IPS DF 4.7 (cell line): ENCODE results near the gene ETHE1.

Source experiments
- DNase-seq: peaks from one replicate; pipeline ENCODE4 v3.0.0-alpha.2; 2013; ENCODE audit warnings: low spot score; ENCODE audit errors: extremely low read depth

Gene ETHE1

DNA sequence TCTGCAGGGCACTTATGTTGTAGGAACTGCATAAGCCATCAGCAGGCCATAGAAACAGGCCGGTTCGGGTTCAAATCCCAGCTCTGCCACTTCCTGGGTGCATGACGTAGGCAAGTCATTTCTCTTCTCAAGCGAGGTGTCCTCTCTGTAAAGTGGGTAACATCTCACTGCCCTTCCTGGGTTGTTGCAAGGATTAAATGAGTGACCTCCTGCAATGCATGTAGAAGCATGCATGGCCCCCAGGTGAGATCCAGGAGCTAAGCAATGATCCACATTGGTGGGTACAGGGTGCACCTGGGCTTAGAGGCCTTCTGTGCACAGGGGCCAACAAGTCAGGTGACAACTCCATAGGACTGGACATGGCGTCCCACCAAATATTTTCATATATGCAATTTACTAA lies 36.2 kb downstream of the ETHE1 start:
- DNase-seq = no peak

DNA sequence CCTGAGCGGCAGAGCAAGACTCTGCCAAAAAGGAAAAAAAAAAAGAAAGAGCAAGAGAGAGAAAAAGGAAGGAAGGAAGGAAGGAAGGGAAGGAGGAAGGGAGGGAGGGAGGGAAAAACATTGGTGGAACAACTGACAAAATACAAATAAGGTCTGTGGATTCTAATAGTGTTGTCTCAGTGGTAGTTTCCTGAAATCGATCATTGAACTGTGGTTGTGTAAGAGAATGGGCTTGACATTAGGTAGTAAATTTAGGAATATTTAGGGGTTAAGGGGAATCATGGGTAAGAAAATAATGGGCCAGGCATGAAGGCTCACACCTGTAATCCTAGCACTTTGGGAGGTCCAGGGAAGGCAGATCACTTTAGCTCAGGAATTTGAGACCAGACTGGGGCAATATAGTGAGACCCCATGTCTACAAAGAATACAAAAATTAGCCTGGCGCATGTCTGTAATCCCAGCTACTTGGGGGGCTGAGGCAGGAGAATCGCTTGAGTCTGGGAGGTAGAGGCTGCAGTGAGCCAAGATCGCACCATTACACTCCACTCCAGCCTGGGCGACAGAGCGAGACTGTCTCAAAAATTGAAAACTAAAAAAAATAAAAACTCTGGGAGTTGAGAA lies 36.9 kb downstream of the ETHE1 start:
- no peak for DNase-seq

DNA sequence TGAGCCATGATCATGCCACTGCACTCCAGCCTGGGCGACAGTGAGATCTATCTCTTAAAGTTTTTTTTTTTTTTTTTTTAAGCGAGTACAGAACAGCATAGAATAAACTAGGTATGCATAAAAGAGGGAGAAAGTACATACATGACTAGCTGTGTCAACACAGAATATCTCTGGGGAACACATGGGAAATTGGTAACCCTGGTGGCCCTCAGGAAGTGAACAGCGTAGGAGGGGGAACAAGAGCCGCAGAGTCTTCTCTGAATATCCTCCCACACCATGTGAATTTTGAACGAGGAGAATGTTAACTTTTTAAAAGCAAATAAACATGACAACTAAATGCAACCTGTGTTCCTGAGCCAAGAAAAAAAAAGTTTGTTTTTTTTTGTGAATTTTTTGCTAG lies 37.7 kb downstream of the ETHE1 start:
- no peak for DNase-seq

DNA sequence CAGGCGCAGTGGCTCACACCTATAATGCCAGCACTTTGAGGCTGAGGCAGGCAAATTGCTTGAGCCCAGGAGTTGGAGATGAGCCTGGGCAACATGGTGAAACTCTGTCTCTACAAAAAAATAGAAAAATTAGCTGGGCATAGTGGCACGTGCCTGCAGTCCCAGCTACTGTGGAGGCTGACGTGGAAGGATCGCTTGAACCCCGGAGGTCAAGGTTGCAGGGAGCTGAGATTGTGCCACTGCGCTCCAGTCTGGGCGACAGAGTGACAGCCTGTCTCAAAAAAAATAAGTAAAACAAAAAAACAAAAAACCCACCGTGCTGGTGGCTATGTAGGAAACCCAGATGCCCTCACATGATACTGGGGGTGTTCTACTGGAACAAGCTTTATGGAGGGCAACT lies 38.8 kb downstream of the ETHE1 start:
- no peak for DNase-seq

DNA sequence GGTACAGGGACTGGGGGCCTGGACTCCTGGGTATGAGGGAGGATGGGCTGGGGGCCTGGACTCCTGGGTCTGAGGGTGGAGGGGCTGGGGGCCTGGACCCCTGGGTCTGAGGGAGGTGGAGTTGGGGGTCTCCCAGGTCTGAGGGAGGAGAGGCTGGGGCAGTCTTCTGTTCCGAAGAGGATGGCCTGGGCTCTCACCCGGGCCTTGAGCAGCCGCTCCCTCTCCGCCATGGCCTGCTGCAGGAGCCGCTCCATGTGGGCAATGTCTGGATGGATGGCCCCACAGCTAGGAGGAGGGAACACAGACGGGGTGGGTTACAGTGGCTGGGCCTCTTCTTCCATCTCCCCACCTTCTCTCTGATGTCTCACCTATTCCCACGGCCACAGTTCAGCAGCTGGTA lies 40.6 kb downstream of the ETHE1 start:
- no peak for DNase-seq

DNA sequence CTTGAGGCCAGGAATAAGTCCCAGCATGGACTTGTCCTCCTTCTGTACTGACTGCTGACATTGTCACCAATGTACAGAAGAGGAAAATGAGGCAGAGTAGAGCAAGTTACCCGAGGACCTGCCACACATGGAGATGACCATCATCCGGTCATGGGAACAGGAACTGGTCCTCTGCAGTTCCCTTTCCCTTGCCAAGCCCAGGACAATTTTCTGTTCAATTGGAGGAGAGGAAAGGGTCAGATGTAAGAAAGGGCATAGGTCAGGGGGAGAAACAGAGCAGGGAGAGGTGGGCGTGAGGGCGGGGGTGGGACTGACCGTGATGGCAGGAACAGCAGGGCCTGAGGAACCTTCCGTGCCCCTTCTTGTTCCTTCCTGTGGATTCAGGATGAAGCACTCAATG lies 41.0 kb downstream of the ETHE1 start:
- no peak for DNase-seq

DNA sequence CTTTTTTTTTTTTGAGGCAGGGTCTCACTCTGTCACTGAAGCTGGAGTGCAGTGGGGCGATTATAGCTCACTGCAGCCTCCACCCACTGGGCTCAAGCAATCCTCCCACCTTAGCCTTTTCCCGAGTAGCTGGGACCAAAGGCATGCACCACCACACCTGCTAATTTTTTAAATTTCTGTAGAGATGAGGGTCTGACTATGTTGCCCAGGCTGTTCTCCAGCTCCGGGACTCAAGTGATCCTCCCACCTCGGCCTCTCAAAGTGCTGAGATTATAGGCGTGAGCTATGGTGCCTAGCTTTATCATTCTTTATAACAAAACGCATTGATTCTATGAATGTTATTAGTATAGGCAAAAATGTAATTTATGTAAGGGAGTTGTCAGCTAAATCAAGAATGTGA lies 43.7 kb downstream of the ETHE1 start:
- DNase-seq = no peak

DNA sequence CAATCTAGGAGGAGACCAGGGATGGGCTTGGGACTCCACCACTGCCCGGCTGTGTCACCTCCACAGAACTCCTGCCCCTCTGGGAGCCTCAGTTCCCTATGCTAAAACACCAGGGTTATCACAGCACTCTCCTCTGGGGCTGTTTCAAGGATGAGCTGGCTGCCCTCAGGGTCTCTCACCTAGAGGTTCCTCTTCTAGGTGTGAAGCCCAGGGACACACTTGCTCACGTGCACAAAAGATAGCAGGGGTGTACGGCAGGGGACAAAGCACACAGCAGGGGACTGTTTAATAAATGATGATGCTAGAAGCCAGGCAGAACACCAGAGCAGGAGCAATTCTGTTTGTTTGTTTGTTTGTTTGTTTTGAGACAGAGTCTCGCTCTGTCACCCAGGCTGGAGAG lies 44.8 kb downstream of the ETHE1 start:
- no peak for DNase-seq

DNA sequence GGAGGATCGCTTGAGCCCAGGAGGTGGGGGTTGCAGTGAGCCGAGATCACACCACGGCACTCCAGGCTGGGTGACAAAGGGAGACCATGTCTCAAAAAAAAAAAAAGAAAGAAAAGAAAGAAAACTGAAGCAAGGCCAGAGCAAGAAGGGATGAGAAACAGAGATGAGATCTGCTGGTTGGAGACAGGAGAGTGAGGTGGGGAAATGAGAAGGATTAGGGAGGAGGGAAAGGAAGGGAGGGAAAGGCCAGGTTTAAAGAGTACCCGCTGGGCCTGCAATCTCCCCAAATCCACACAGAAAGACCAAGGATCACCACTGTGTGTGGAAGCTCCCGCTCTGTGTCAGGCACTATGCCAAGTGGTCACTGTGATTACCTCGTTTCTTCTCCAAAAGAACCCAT lies 45.3 kb downstream of the ETHE1 start:
- no peak for DNase-seq

DNA sequence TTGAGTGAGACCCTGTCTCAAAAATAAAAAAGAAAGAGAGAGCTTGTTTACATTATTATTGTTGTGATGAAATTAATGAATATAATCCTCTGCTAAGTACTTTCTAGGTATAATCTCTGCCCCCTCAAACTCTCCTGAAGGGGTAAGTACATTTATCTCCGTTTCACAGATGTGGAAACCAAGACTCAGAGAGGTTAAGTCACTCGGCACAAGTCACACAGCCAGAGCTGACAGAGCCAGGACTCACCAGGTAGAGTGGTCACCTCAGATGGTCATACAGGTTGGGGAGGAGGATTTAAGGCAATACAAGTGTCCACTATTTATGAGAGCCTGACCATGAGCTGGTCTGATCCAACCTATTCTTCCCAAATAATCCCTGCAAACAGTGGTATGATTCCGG lies 46.4 kb downstream of the ETHE1 start:
- no peak for DNase-seq

DNA sequence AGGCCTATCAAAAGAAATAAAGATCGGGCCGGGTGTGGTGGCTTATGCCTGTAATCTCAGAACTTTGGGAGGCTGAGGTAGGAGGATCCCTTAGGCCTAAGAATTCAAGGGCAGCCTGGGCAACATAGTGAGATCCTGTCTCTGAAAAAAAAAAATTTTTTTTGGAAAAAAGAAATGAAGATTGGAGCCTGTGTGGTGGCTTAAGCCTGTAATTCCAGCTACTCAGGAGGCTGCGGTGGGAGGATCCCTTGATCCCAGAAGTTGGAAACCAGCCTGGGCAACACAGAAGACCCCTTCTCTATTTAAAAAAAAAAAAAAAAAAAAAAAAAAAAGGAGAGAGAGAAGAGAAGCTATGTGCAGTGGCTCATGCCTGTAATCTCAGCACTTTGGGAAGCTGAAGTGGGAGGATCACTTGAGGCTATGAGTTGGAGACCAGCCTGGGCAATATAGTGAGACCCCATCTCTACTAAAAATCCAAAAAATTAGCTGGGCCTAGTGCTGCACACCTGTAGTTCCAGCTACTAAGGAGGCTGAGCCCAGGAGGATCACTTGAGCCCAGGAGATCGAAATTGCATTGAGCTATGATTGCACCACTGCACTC lies 46.9 kb downstream of the ETHE1 start:
- DNase-seq = no peak

DNA sequence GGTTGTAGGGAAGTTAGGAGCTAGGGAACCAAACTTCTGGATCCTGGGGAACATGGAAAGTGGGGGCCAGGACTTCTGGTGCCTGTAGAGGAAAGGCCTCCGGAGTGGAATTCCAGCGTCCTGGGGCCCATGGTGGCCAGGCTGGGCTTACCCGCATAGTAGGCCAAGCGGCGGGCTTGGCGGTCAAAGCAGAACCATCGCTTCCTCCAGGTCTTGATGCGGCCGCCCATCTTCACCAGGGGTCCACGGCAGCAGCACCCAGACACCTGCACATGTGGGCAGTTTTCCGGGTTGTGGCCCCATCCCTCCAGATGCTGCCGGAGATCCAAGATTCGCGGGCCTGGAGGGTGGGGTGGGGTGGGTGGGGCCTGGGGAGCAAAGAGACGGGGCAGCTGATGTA lies 47.8 kb downstream of the ETHE1 start:
- DNase-seq = no peak

DNA sequence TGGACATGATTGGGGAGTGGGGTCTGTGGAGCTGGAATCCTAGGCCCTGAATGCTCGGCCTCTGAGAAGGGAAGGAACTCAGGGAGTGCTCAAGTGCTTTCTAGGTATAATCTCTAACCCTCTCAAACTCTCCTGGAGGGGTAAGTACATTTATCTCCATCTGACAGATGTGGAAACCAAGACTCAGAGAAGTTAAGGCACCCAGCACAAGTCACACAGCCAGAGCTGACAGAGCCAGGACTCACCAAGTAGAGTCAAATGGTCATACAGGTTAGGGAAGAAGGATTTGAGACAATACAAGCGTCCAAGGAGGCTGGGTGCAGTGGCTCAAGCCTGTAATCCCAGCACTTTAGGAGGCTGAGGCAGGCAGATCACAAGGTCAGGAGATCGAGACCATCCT lies 48.7 kb downstream of the ETHE1 start:
- DNase-seq = no peak

DNA sequence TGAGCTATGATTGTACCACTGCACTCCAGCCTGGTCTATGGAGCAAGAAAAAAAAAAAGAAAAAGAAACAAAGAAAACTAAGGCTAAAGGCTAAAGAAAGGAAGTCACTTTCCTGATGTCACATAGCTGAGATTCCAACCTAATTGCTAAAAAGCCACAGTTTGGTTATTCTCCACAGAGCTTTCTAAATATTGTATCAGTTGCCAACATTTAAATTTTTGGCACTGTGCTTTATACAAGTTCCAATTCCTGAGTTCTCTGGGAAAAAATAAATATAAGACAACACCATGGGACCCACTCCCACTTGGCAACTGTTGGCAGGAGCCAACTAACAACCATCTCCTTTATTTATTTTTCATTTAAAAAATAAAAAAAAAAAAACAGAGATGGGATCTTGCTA lies 50.4 kb downstream of the ETHE1 start:
- DNase-seq = no peak

DNA sequence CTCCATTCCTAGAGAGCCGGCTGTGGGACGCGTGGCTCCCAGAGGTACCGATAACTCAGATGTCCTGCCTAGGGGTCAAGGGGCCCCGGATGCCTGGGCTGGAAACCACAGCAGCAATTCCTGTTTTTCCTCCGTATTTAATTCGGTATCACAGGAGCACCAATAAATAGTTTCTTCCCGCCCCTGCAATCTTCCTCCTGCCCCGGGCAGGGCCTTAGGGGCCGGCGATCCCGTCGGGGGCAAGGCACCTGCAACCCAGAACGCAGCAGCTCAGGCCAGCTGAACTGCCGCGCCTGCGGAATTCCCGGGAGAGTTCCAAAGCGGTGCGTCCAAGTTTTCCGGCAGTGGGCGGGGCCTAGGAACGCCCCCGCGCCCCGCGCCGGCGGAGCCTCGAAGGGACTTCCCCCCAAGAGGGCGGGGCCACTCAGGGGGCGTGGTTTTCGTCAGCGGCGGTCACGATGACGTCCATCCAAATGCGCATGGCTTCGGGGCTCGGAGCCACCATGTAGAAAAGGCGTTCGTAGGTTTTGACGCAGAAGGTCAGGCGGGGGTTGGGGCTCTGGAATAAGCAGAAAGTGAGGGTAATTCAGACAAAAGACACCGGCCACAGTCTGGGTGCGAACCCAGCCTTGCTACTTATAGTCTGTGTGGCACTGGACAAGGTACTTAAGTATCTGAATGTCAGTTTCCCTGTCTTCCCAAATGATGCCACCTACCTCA lies 51.9 kb downstream of the ETHE1 start:
- no peak for DNase-seq

DNA sequence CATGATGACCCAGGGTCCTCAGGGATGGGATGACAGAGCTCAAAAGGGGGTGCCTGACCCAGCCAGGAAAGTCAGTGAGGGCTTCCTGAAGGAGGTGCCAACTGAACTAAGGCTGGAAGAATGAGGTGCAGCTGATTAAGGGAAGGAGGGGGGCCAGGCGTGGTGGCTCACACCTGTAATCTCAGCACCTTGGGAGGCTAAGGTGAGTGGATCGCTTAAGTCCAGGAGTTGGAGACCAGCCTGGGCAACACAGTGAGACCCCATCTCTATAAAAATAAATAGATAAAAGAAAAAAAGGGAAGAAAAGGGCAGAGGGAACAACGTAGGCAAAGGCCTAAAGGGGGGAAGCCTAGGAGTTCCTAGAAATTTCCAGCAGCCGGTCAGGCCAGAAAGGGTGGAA lies 52.5 kb downstream of the ETHE1 start:
- no peak for DNase-seq

DNA sequence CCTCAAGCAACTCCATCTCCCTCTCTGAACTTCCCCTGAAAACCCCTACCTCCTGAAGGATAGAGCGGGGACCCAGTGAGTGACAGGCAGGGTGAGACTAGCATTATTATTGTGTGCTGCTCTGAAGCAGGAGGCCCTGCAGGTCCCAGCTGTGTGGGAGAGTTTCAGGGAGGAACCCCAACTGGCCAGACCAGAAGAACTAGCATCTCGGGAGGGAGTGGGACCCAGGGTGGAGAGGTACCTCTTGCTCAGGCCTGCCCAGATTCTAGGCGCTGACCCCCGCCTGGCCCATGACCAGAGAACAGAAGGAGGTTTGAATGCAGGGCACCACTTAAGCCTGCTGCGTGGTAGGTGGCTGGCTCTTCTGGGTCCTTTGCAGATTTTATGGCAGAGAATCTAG lies 55.9 kb downstream of the ETHE1 start:
- no peak for DNase-seq

DNA sequence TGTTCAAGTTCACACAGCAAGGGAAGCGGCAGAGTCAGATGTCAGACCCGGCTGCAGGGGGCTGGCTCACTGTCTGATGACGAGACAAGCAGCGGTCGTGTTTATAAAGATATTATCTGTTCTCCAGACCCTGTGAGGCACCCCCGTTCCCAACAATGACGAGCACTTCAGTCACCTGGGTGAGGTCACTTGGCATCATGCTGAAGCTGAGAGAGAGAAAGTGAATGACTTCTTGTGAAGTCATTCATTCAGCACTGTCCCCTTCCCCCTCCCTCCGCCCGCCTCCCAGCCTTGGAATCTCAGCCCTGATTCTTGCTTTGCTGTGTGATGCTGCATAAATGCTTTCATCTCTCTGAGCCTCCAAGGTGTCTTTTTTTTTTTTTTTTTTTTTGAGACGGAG lies 56.7 kb downstream of the ETHE1 start:
- DNase-seq = no peak

DNA sequence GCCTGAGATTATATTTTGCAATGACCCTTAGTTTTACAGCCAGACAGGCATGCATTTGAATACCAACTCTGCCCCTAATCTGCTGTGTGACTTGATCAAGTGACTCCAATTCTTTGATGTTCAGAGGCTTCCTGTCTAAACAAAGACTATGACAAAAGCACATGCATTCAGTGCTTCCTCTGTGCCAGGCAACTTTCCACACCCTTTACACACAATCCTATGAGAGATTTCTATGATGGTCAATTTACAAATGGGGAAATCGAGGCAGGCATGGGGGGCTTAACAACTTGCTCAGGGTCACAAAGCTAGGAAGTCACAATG lies 57.9 kb downstream of the ETHE1 start:
- no peak for DNase-seq

DNA sequence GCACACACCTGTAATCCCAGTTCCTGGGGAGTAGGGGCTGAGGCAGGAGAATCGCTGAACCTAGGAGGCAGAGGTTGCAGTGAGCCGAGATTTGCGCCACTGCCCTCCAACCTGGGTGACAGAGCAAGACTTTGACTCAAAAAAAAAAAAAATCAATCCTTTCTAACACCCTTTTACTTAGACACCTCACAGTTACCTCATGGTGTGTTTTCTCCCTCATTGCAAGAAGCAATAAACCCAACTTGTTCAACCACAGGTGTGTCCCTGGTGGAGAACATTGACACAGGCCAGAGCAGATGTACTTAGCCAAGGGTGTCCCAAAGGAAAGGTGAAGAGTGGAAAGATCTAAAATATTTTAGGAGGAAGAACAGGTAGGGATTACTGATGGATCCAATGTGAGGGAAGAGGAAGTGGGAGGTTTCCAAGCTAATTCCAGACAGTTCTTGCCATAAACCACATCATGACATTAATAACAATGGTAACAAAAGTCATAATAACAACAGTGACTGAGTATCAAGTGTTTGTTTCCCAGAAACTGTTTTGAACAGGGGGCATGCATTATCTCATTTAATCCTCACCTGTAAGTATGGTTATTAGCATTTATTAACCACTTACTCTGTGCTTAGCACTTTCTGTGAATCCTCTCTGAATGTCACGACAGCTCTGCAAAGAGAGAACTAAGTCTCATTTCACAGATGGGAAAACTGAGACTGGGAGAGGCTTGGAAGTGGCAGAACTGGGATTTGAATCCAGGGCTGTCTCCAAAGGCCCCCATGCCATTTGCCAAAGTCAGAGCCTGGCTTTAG lies 58.4 kb downstream of the ETHE1 start:
- DNase-seq = no peak

DNA sequence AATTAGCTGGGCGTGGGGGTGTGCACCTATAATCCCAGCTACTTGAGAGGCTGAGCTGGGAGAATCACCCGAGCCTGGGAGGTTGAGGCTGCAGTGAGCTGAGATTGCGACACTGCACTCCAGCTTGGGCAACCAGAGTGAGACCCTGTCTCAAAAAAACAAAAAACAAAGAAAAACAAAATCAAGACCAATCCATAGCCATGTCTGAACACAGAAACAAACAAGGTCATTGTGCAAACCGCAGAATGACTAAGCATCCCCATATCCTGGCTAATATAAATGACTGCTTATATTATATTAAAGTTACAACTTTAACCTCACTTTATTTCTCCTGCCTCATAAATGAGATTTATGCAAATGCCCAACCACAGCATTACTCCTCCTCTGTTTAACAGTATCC lies 59.3 kb downstream of the ETHE1 start:
- no peak for DNase-seq

DNA sequence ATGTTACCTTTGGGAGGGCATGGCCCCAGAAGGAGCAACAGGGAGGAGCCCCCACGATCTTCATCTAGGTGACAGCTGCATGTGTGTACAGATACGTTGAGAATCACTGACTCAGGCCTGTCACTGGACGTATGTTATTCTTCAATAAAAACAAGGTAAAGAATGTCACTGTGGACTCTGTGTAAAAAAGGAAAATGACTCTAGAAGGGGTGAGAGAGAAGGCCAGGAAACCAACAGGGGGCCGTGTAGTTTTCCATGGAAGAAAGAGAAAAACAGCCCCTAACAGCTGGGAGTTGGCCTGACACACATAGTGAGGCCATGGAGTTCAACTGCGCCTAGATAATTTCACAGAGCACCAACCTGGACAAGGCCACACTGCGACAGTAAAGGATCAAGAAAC lies 59.7 kb downstream of the ETHE1 start:
- no peak for DNase-seq

DNA sequence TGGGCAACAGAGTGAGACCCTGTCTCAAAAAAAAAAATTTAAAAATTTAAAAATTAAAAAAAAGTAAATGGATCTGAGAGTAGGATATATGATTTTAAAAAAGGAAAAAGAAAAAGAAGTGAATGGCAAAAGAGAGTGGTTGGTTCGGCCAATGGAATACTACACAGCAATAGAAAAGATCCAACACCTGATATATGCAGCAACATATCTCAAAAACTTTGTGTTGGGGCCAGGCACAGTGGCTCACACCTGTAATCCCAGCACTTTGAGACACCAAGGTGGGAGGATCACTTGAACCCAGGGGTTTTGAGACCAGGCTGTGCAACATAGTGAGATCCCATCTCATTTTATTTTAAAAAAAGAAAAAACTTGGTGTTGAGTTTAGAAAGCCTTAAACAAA lies 60.2 kb downstream of the ETHE1 start:
- no peak for DNase-seq
